HepG2 (cell line): ENCODE data around the gene MGLL. TPM values are rescaled to one million over a fixed set of nuclear protein-coding genes. Genes with fewer than 3 reads are reported as not detected.

Experiments used
- ATAC-seq: fragments of 200-7000 bp; cut with Tn5 transposase; 3 replicates; pipeline ENCODE4 v1.9.1; 2020; ENCODE audit warnings: mild to moderate bottlenecking, moderate library complexity
- BruUV-seq: library from RNA; stranded (reverse); fragments of 400-500 nt; replicated peaks from 2 replicates; lab custom pipeline; 2021; lab: Mats Ljungman, UMichigan
- CTCF ChIA-PET: fragments of 300-600 bp; formaldehyde crosslinking; extraction: SDS; loops from one replicate; lab custom pipeline; 2021; ENCODE audit warnings: low total read pairs, inconsistent platforms, low intra/inter-chr PET ratio; lab: Yijun Ruan, JAX
- POLR2A ChIA-PET: fragments of 350-600 bp; sonication (Branson Sonifier 250); formaldehyde crosslinking; loops from one replicate; lab custom pipeline; 2020; ENCODE audit warnings: antibody characterized with exemption, inconsistent platforms; lab: Yijun Ruan, JAX
- DNase-seq: peaks from one replicate; pipeline ENCODE4 v3.0.0-alpha.2; 2015; ENCODE audit warnings: low spot score
- FAIRE-seq: peaks from 3 replicates; lab custom pipeline; 2011; peaks lifted over from hg19 to GRCh38; lab: Jason Lieb, UNC
- H2AFZ ChIP-seq: one replicate; pipeline ENCODE4 v1.6.1; 2011; ENCODE audit warnings: low read length, inconsistent platforms
- H3K27ac ChIP-seq: fragments of 300-600 bp; 3 replicates; pipeline ENCODE4 v1.8.0; 2011; ENCODE audit warnings: mixed run types, mild to moderate bottlenecking, mixed read lengths, low read length, inconsistent platforms; ENCODE audit not compliant: insufficient read depth; ENCODE audit errors: extremely low read length
- H3K27me3 ChIP-seq, 2 experiments: fragments of 200-600 bp in 1 of 2; 2 replicates in 1 of 2; 3 replicates in 1 of 2; pipeline versions ENCODE4 v1.6.0 to v1.8.0; 2011; ENCODE audit warnings: low read length in 2 of 2, mild to moderate bottlenecking in 2 of 2, moderate library complexity in 2 of 2, inconsistent platforms in 1 of 2; ENCODE audit not compliant: insufficient read depth in 2 of 2, control insufficient read depth in 1 of 2
- H3K36me3 ChIP-seq, 2 experiments: fragments of 200-600 bp in 1 of 2; replicated peaks in 1 of 2; 2 replicates in 1 of 2; 3 replicates in 1 of 2; pipeline versions ENCODE4 v1.5.1 to v1.8.0; 2011; ENCODE audit warnings: low read length in 2 of 2, inconsistent platforms in 1 of 2; ENCODE audit not compliant: insufficient read depth in 2 of 2, control insufficient read depth in 1 of 2
- H3K4me1 ChIP-seq: 2 replicates; pipeline ENCODE4 v1.5.1; 2012; ENCODE audit warnings: low read length, inconsistent platforms; ENCODE audit not compliant: insufficient read depth
- H3K4me2 ChIP-seq: 2 replicates; pipeline ENCODE4 v1.6.0; 2011; ENCODE audit warnings: low read depth, low read length, inconsistent platforms
- H3K4me3 ChIP-seq, 3 experiments: fragments of 200-600 bp in 1 of 3; sonication (generic), shearing (Covaris generic) in 1 of 3; replicated peaks in 1 of 3; 2 replicates each; pipeline ENCODE4 v1.5.1; 2011 to 2016; ENCODE audit warnings: low read length in 3 of 3, inconsistent platforms in 2 of 3, low read depth in 2 of 3, mild to moderate bottlenecking in 2 of 3, control low read depth in 1 of 3, mixed read lengths in 1 of 3; ENCODE audit not compliant: insufficient read depth in 1 of 3
- H3K79me2 ChIP-seq: one replicate; pipeline ENCODE4 v1.6.1; 2011; ENCODE audit warnings: low read length, inconsistent platforms; ENCODE audit not compliant: insufficient read depth
- H3K9ac ChIP-seq: 2 replicates; pipeline ENCODE4 v1.6.0; 2011; ENCODE audit warnings: mild to moderate bottlenecking, low read depth, low read length, inconsistent platforms; ENCODE audit not compliant: insufficient read depth
- H3K9me3 ChIP-seq: 2 replicates; pipeline ENCODE4 v1.5.1; 2012; ENCODE audit warnings: mild to moderate bottlenecking, low read length
- H4K20me1 ChIP-seq: 2 replicates; pipeline ENCODE4 v1.6.0; 2011; ENCODE audit warnings: inconsistent platforms, mild to moderate bottlenecking, low read length, moderate library complexity; ENCODE audit not compliant: insufficient read depth
- MTF1 ChIP-seq: sonication (generic); formaldehyde crosslinking; IDR thresholded peaks from 2 replicates; pipeline ENCODE4 v1.5.0; 2020; ENCODE audit warnings: missing genetic modification reagents
- MXD4 ChIP-seq: IDR thresholded peaks from 2 replicates; pipeline ENCODE4 v1.6.1; 2016; ENCODE audit warnings: mild to moderate bottlenecking, missing biosample characterization, missing genetic modification reagents
- NFE2L2 ChIP-seq: fragments of 150-350 bp; IDR thresholded peaks from 2 replicates; pipeline ENCODE4 v1.6.1; 2014; ENCODE audit warnings: low read length
- NFYC ChIP-seq: IDR thresholded peaks from 2 replicates; pipeline ENCODE4 v1.6.1; 2016; ENCODE audit warnings: missing genetic modification reagents, missing compliant biosample characterization
- PCBP2 ChIP-seq: fragments of 200-400 bp; formaldehyde crosslinking; optimal IDR thresholded peaks from 2 replicates; pipeline ENCODE3; 2018; ENCODE audit warnings: low read length, low read depth; ENCODE audit not compliant: poor library complexity, severe bottlenecking
- POLR2A ChIP-seq, 2 experiments: IDR thresholded peaks; 2 replicates each; pipeline ENCODE4 v1.6.1; 2011; ENCODE audit warnings: low read depth in 2 of 2, low read length in 2 of 2, mild to moderate bottlenecking in 1 of 2, moderate library complexity in 1 of 2; ENCODE audit not compliant: insufficient read depth in 1 of 2
- RFX3 ChIP-seq: IDR thresholded peaks from 2 replicates; pipeline ENCODE4 v1.6.1; 2016; ENCODE audit warnings: missing biosample characterization, missing genetic modification reagents
- SIX1 ChIP-seq: sonication (generic); formaldehyde crosslinking; IDR thresholded peaks from 2 replicates; pipeline ENCODE4 v1.4.0; 2020; ENCODE audit warnings: missing genetic modification reagents, borderline replicate concordance
- SRSF1 ChIP-seq: fragments of 200-400 bp; formaldehyde crosslinking; optimal IDR thresholded peaks from 2 replicates; pipeline ENCODE3; 2017; ENCODE audit warnings: mild to moderate bottlenecking, low read depth, low read length, moderate library complexity
- TFDP1 ChIP-seq: IDR thresholded peaks from 2 replicates; pipeline ENCODE4 v1.6.1; 2016; ENCODE audit warnings: missing compliant biosample characterization, missing genetic modification reagents, borderline replicate concordance
- U2AF2 ChIP-seq: fragments of 200-400 bp; formaldehyde crosslinking; IDR thresholded peaks from 2 replicates; pipeline ENCODE4 v1.6.1; 2017; ENCODE audit warnings: low read depth, mild to moderate bottlenecking, low read length
- ZBTB3 ChIP-seq: sonication (generic); formaldehyde crosslinking; IDR thresholded peaks from 2 replicates; pipeline ENCODE4 v1.4.0; 2020; ENCODE audit warnings: low read depth, mild to moderate bottlenecking, moderate library complexity, missing genetic modification reagents, borderline replicate concordance
- ZKSCAN1 ChIP-seq: fragments of 150-350 bp; IDR thresholded peaks from 2 replicates; pipeline ENCODE4 v1.6.1; 2014; ENCODE audit warnings: low read length
- ZNF274 ChIP-seq: sonication (generic); formaldehyde crosslinking; IDR thresholded peaks from 2 replicates; pipeline ENCODE4 v1.5.1; 2020; ENCODE audit warnings: mild to moderate bottlenecking, missing genetic modification reagents
- ZNF432 ChIP-seq: sonication (generic); formaldehyde crosslinking; IDR thresholded peaks from 2 replicates; pipeline ENCODE4 v1.5.0; 2020; ENCODE audit warnings: missing genetic modification reagents, mild to moderate bottlenecking, borderline replicate concordance
- WGBS: methylation state at CpG from one replicate; pipeline ENCODE4 v1.1.6; 2017; ENCODE audit warnings: low lambda C conversion rate; 5-methylcytosine and 5-hydroxymethylcytosine counted together
- in situ Hi-C: cut with HindIII; loops from 2 replicates; pipeline ENCODE4 v1.10.0; 2017; ENCODE audit warnings: low pct_unique_long_range_greater_than_20kb; ENCODE audit not compliant: extremely low pct_ligation_motif_present
- intact Hi-C: fragments of 100-400 bp; cut with micrococcal nuclease; formaldehyde crosslinking; loops from one replicate; pipeline ENCODE4 v1.10.0; 2022; ENCODE audit not compliant: unreplicated experiment
- polyA plus RNA-seq, 8 experiments: library from polyadenylated mRNA; depleted of rRNA in 3 of 8; stranded (reverse) in 7 of 8; unstranded in 1 of 8; fragments of >200 nt; fragmentation: Illumina TruSeq in 4 of 8; extraction: Trizol in 4 of 8; gene quantifications; 2 replicates each; pipeline versions ENCODE4 v1.2.1 to v1.2.3, GENCODE V29; 2011 to 2016; ENCODE audit warnings: low read depth in 4 of 8, missing spikeins in 1 of 8, mixed read lengths in 1 of 8; ENCODE audit not compliant: insufficient read depth in 1 of 8
- total RNA-seq, 5 experiments: library from RNA; depleted of rRNA; stranded (reverse); fragments of >200 nt; fragmentation: Illumina TruSeq; extraction: Trizol; gene quantifications; 2 replicates each; pipeline ENCODE4 v1.2.3, GENCODE V29; 2016; ENCODE audit warnings: low read depth in 1 of 5
- TF ChIP-seq, protein P1 (sequence below), 2 experiments: IDR thresholded peaks; 2 replicates each; pipeline ENCODE4 v1.6.1; 2011 to 2012; ENCODE audit warnings: low read length in 2 of 2, borderline replicate concordance in 1 of 2, low read depth in 1 of 2, mild to moderate bottlenecking in 1 of 2, moderate library complexity in 1 of 2
- TF ChIP-seq, protein P2 (sequence below): IDR thresholded peaks from 2 replicates; pipeline ENCODE4 v1.6.1; 2016; ENCODE audit warnings: low read depth
- TF ChIP-seq, protein P3 (sequence below): sonication (generic); formaldehyde crosslinking; IDR thresholded peaks from 2 replicates; pipeline ENCODE4 v1.4.0; 2020; ENCODE audit warnings: missing genetic modification reagents, borderline replicate concordance

MGLL gene
- total and polyA plus RNA-seq, 2 of the 13 experiments (the other 11 are each of a cell fraction or from before 2014, with no cell fraction given), result not detected

DNA sequence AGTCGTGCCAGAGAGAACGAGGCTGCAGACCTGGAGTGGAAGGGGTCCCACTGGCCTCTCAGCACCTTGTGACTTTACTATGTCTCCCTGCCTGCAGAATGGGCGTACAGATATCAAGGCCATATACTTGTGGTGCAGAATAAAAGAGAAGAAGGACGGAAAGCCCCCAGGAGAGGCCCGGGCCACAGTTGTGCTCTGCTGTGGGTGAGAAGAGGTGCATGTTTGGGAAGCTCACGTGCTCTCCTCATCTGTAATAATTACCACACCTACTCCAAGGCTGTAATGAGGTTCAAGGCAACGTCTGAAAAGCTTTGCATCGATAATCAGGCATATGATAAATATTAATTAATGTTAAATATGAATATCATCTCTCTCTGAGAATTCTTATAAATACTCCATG lies 58.0 kb downstream of the MGLL start:
- Histone ChIP-seq H3K36me3 (no peaks in the 10 kb centered on the region), H3K79me2 (no peaks in the 10 kb centered on the region), H4K20me1 (no peaks in the 10 kb centered on the region), H3K4me1 (peaks cover 12% of the 10 kb centered on the region; the same call in 1 of the 2 replicates), H3K4me2 (no peak overlapping the region), H2AFZ (no peak overlapping the region), H3K27ac (no peak overlapping the region), H3K27me3 (peaks cover 3 to 32% of the 10 kb centered on the region in 2 experiments), H3K4me3 (no peak overlapping the region), H3K9me3 (no peaks in the 10 kb centered on the region), H3K9ac (no peak overlapping the region)
- FAIRE-seq (no peak), ATAC-seq (no peak), DNase-seq (no peak)
- in situ Hi-C loops (no loop called here), intact Hi-C loops (no loop called here)
- POLR2A ChIA-PET, result no interaction called here
- 3% methylated on average over 8 of the region's 8 CpGs for WGBS
- no TSS peak for BruUV-seq
- CTCF ChIA-PET, result no interaction called here
- TF ChIP-seq NFYC, result no peak
- TF ChIP-seq, protein P1, sequence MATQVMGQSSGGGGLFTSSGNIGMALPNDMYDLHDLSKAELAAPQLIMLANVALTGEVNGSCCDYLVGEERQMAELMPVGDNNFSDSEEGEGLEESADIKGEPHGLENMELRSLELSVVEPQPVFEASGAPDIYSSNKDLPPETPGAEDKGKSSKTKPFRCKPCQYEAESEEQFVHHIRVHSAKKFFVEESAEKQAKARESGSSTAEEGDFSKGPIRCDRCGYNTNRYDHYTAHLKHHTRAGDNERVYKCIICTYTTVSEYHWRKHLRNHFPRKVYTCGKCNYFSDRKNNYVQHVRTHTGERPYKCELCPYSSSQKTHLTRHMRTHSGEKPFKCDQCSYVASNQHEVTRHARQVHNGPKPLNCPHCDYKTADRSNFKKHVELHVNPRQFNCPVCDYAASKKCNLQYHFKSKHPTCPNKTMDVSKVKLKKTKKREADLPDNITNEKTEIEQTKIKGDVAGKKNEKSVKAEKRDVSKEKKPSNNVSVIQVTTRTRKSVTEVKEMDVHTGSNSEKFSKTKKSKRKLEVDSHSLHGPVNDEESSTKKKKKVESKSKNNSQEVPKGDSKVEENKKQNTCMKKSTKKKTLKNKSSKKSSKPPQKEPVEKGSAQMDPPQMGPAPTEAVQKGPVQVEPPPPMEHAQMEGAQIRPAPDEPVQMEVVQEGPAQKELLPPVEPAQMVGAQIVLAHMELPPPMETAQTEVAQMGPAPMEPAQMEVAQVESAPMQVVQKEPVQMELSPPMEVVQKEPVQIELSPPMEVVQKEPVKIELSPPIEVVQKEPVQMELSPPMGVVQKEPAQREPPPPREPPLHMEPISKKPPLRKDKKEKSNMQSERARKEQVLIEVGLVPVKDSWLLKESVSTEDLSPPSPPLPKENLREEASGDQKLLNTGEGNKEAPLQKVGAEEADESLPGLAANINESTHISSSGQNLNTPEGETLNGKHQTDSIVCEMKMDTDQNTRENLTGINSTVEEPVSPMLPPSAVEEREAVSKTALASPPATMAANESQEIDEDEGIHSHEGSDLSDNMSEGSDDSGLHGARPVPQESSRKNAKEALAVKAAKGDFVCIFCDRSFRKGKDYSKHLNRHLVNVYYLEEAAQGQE (IDR thresholded peaks at IDR 0.05; ENCODE audit: borderline replicate concordance in 1 of 2, low read depth in 1 of 2, low read length in 2 of 2), result no peak
- TF ChIP-seq MXD4 (CRISPR knock-in tag), result no peak
- TF ChIP-seq ZNF274, result no peak
- TF ChIP-seq SRSF1, result no peak
- TF ChIP-seq POLR2A (IDR thresholded peaks at IDR 0.05; ENCODE audit: insufficient read depth in 1 of 2, low read depth in 2 of 2, low read length in 2 of 2), result no peak
- no peak for TF ChIP-seq PCBP2
- TF ChIP-seq TFDP1, result no peak
- TF ChIP-seq ZBTB3 (CRISPR knock-in tag), result no peak
- TF ChIP-seq U2AF2, result no peak
- TF ChIP-seq, protein P2, sequence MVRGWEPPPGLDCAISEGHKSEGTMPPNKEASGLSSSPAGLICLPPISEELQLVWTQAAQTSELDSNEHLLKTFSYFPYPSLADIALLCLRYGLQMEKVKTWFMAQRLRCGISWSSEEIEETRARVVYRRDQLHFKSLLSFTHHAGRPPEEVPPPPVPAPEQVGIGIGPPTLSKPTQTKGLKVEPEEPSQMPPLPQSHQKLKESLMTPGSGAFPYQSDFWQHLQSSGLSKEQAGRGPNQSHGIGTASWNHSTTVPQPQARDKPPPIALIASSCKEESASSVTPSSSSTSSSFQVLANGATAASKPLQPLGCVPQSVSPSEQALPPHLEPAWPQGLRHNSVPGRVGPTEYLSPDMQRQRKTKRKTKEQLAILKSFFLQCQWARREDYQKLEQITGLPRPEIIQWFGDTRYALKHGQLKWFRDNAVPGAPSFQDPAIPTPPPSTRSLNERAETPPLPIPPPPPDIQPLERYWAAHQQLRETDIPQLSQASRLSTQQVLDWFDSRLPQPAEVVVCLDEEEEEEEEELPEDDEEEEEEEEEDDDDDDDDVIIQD, result no peak
- TF ChIP-seq SIX1 (CRISPR knock-in tag), result no peak
- no peak for TF ChIP-seq MTF1
- no peak for TF ChIP-seq NFE2L2
- TF ChIP-seq ZKSCAN1, result no peak
- TF ChIP-seq, protein P3, sequence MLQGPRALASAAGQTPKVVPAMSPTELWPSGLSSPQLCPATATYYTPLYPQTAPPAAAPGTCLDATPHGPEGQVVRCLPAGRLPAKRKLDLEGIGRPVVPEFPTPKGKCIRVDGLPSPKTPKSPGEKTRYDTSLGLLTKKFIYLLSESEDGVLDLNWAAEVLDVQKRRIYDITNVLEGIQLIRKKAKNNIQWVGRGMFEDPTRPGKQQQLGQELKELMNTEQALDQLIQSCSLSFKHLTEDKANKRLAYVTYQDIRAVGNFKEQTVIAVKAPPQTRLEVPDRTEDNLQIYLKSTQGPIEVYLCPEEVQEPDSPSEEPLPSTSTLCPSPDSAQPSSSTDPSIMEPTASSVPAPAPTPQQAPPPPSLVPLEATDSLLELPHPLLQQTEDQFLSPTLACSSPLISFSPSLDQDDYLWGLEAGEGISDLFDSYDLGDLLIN (CRISPR knock-in tag), result no peak
- no peak for TF ChIP-seq ZNF432 (CRISPR knock-in tag)
- TF ChIP-seq RFX3 (CRISPR knock-in tag), result no peak
